Naive thymus-derived CD8-positive, alpha-beta T cell (primary cell): ENCODE data around the gene JMJD7. TPM values are rescaled to one million over a fixed set of nuclear protein-coding genes. Genes with fewer than 3 reads are reported as not detected.

ENCODE experiments used
- ATAC-seq, 2 donors: fragments of 150-1000 bp; cut with Tn5 transposase in 1 of 2; sonication (Bioruptor Pico), chemical (Tn5 transposase) in 1 of 2; 1 replicate in 1 of 2; 2 replicates in 1 of 2; pipeline ENCODE4 v1.10.0; 2021; ENCODE audit warnings: mild to moderate bottlenecking in 2 of 2, moderate library complexity in 2 of 2
- POLR2A ChIA-PET: fragments of 350-600 bp; sonication (Branson Sonifier 250); formaldehyde crosslinking; loops from one replicate; lab custom pipeline; 2021; ENCODE audit warnings: antibody characterized with exemption; lab: Charles Lee
- DNase-seq, 10 donors: peaks; one replicate each; pipeline versions ENCODE4 v3.0.0 to v3.0.0-alpha.2; 2020 to 2022
- H3K27ac Mint-ChIP-seq, 10 donors: one replicate each; pipeline ENCODE4 v1.8.0; 2020 to 2022; ENCODE audit warnings: mild to moderate bottlenecking in 10 of 10, mixed read lengths in 10 of 10, moderate library complexity in 4 of 10, inconsistent platforms in 1 of 10
- H3K27me3 Mint-ChIP-seq, 5 donors: one replicate each; pipeline ENCODE4 v1.8.0; 2021 to 2022; ENCODE audit warnings: mixed read lengths in 5 of 5
- H3K36me3 Mint-ChIP-seq, 3 donors: one replicate each; pipeline ENCODE4 v1.8.0; 2020 to 2022; ENCODE audit warnings: mixed read lengths in 3 of 3, mild to moderate bottlenecking in 2 of 3, inconsistent platforms in 1 of 3
- H3K4me1 Mint-ChIP-seq, 4 donors: one replicate each; pipeline ENCODE4 v1.8.0; 2021 to 2022; ENCODE audit warnings: mixed read lengths in 4 of 4
- H3K4me3 Mint-ChIP-seq, 10 donors: one replicate each; pipeline ENCODE4 v1.8.0; 2020 to 2022; ENCODE audit warnings: mild to moderate bottlenecking in 10 of 10, mixed read lengths in 10 of 10, moderate library complexity in 6 of 10, inconsistent platforms in 1 of 10
- H3K9me3 Mint-ChIP-seq, 9 donors: one replicate each; pipeline ENCODE4 v1.8.0; 2020 to 2022; ENCODE audit warnings: mixed read lengths in 9 of 9, mild to moderate bottlenecking in 3 of 9, inconsistent platforms in 1 of 9, moderate library complexity in 1 of 9
- polyA plus RNA-seq, 3 donors: library from polyadenylated mRNA; unstranded; fragments of 300-500 nt; fragmentation: Illumina TruSeq; gene quantifications; one replicate each; pipeline ENCODE4 v1.2.3, GENCODE V29; 2021
- total RNA-seq, 8 experiments: library from RNA in 2 of 8; stranded (reverse) in 2 of 8; gene quantifications; one replicate each; pipeline ENCODE4 v1.2.3 and lab custom pipeline; 2021 to 2026

JMJD7 gene
- total and polyA plus RNA-seq, 5 experiments from 2014 or later: 19.1 to 81.4 (median 22.6) TPM

GRCh38 chr15:41872166-41872747, 44.4 kb downstream of the JMJD7 start:
- Mint-ChIP-seq H3K9me3 (no peaks in the 10 kb centered on the region), H3K27me3 (no peaks in the 10 kb centered on the region), H3K36me3 (no peaks in the 10 kb centered on the region), H3K27ac (peak overlapping the region in 6 of 10 donors; percentile 9 to 78 (median 53)), H3K4me3 (no peak overlapping the region), H3K4me1 (peaks cover 4 to 14% (median 13%) of the 10 kb centered on the region in 4 donors)
- ATAC-seq: no peak
- DNase-seq: no peak
- POLR2A ChIA-PET: no interaction called here

- H3K9me3 Mint-ChIP-seq: no peaks in the 10 kb centered on the region
- no peak for ATAC-seq
- POLR2A ChIA-PET: interaction anchor here (1.5 to 1.7 kb wide), 2 partner anchors 20 to 21 kb away, joined by 4 to 6 read pairs; no protein-coding TSS in a partner anchor
- no peaks in the 10 kb centered on the region for H3K27me3 Mint-ChIP-seq
- peaks cover 4 to 14% (median 11%) of the 10 kb centered on the region in 4 donors for H3K4me1 Mint-ChIP-seq
- peak overlapping the region in 3 of 10 donors; percentile 51 to 77 (median 68) for H3K27ac Mint-ChIP-seq
- DNase-seq: no peak
- H3K4me3 Mint-ChIP-seq: no peak overlapping the region
- no peaks in the 10 kb centered on the region for H3K36me3 Mint-ChIP-seq
Measured at GRCh38 chr15:41873711-41874110, 45.8 kb downstream of the JMJD7 start.

- peaks cover 4 to 14% (median 9%) of the 10 kb centered on the region in 4 donors for H3K4me1 Mint-ChIP-seq
- H3K9me3 Mint-ChIP-seq: no peaks in the 10 kb centered on the region
- no peaks in the 10 kb centered on the region for H3K36me3 Mint-ChIP-seq
- POLR2A ChIA-PET: interaction anchor here (1.5 to 1.7 kb wide), 2 partner anchors 18 to 20 kb away, joined by 4 to 6 read pairs; no protein-coding TSS in a partner anchor
- H3K27ac Mint-ChIP-seq: peak overlapping the region in 1 of 10 donors; percentile 74
- ATAC-seq (no peak), DNase-seq (no peak)
- no peak overlapping the region for H3K4me3 Mint-ChIP-seq
- H3K27me3 Mint-ChIP-seq: peaks cover 0 to 7% (median under 1%) of the 10 kb centered on the region in 5 donors
Measured at GRCh38 chr15:41874736-41875135, 46.8 kb downstream of the JMJD7 start.

- no peak for DNase-seq
- POLR2A ChIA-PET: no interaction called here
- H3K27me3 Mint-ChIP-seq: peaks cover 0 to 20% (median 8%) of the 10 kb centered on the region in 5 donors
- peak overlapping the region in 2 of 10 donors; percentile 62 to 74 for H3K27ac Mint-ChIP-seq
- no peak for ATAC-seq
- peaks cover 0 to 12% (median 6%) of the 10 kb centered on the region in 4 donors for H3K4me1 Mint-ChIP-seq
- H3K9me3 Mint-ChIP-seq: no peaks in the 10 kb centered on the region
- H3K4me3 Mint-ChIP-seq: no peak overlapping the region
- H3K36me3 Mint-ChIP-seq: no peaks in the 10 kb centered on the region
Measured at GRCh38 chr15:41876007-41876406, 48.1 kb downstream of the JMJD7 start.

GRCh38 chr15:41876689-41877088, 48.8 kb downstream of the JMJD7 start:
- H3K27ac Mint-ChIP-seq: no peak overlapping the region
- POLR2A ChIA-PET: no interaction called here
- ATAC-seq (no peak), DNase-seq (no peak)
- peaks cover 5 to 27% (median 14%) of the 10 kb centered on the region in 5 donors for H3K27me3 Mint-ChIP-seq
- H3K4me1 Mint-ChIP-seq: peaks cover 4 to 12% (median 8%) of the 10 kb centered on the region in 4 donors
- peaks cover 0 to 1% (median 0%) of the 10 kb centered on the region in 9 donors for H3K9me3 Mint-ChIP-seq
- H3K36me3 Mint-ChIP-seq: no peaks in the 10 kb centered on the region
- H3K4me3 Mint-ChIP-seq: no peak overlapping the region

GRCh38 chr15:41877631-41878354, 49.9 kb downstream of the JMJD7 start:
- Mint-ChIP-seq H3K27ac (peak overlapping the region in 1 of 10 donors; percentile 66), H3K27me3 (peaks cover 6 to 27% (median 15%) of the 10 kb centered on the region in 5 donors), H3K4me1 (peaks cover 4 to 12% (median 9%) of the 10 kb centered on the region in 4 donors), H3K4me3 (no peak overlapping the region), H3K9me3 (peaks cover 0 to 1% (median 0%) of the 10 kb centered on the region in 9 donors), H3K36me3 (no peaks in the 10 kb centered on the region)
- POLR2A ChIA-PET: no interaction called here
- ATAC-seq: no peak
- no peak for DNase-seq

GRCh38 chr15:41878355-41878699, 50.4 kb downstream of the JMJD7 start:
- Mint-ChIP-seq H3K36me3 (no peaks in the 10 kb centered on the region), H3K4me1 (peaks cover 4 to 12% (median 9%) of the 10 kb centered on the region in 4 donors), H3K27ac (peak overlapping the region in 3 of 10 donors; percentile 17 to 66 (median 57)), H3K4me3 (no peak overlapping the region), H3K9me3 (peaks cover 0 to 1% (median 0%) of the 10 kb centered on the region in 9 donors), H3K27me3 (peaks cover 6 to 27% (median 15%) of the 10 kb centered on the region in 5 donors)
- ATAC-seq (no peak), DNase-seq (no peak)
- POLR2A ChIA-PET: no interaction called here

- Mint-ChIP-seq H3K9me3 (peaks cover 0 to 1% (median 0%) of the 10 kb centered on the region in 9 donors), H3K27ac (peak overlapping the region in 1 of 10 donors; percentile 5), H3K36me3 (no peaks in the 10 kb centered on the region), H3K4me3 (no peak overlapping the region), H3K27me3 (peaks cover 6 to 27% (median 15%) of the 10 kb centered on the region in 5 donors), H3K4me1 (peaks cover 6 to 12% (median 9%) of the 10 kb centered on the region in 4 donors)
- DNase-seq: no peak
- ATAC-seq: no peak
- POLR2A ChIA-PET: no interaction called here
Measured at GRCh38 chr15:41879321-41879845, 51.5 kb downstream of the JMJD7 start.

- POLR2A ChIA-PET: interaction anchor here (0.7 kb wide), 1 partner anchor 14 kb away, joined by 3 read pairs; no protein-coding TSS in a partner anchor
- Mint-ChIP-seq H3K9me3 (peaks cover 0 to 1% (median 0%) of the 10 kb centered on the region in 9 donors), H3K36me3 (no peaks in the 10 kb centered on the region), H3K27ac (peak overlapping the region in 1 of 10 donors; percentile 62), H3K27me3 (peaks cover 6 to 27% (median 15%) of the 10 kb centered on the region in 5 donors), H3K4me1 (peaks cover 8 to 16% (median 11%) of the 10 kb centered on the region in 4 donors), H3K4me3 (peak overlapping the region in 1 of 10 donors; percentile 67)
- DNase-seq (no peak), ATAC-seq (no peak)
Measured at GRCh38 chr15:41880156-41880877, 52.4 kb downstream of the JMJD7 start.

GRCh38 chr15:41881086-41881485, 53.2 kb downstream of the JMJD7 start:
- Mint-ChIP-seq H3K27ac (peak overlapping the region in 1 of 10 donors; percentile 18), H3K9me3 (peaks cover 0 to 1% (median 0%) of the 10 kb centered on the region in 9 donors), H3K36me3 (no peaks in the 10 kb centered on the region), H3K4me3 (peak overlapping the region; percentile 31 to 72 (median 58)), H3K4me1 (peaks cover 9 to 18% (median 11%) of the 10 kb centered on the region in 4 donors), H3K27me3 (peaks cover 6 to 27% (median 15%) of the 10 kb centered on the region in 5 donors)
- POLR2A ChIA-PET: interaction anchor here (1.2 kb wide), 1 partner anchor 19 kb away, joined by 3 read pairs; no protein-coding TSS in a partner anchor
- ATAC-seq (no peak), DNase-seq (no peak)

GRCh38 chr15:41881550-41881919, 53.6 kb downstream of the JMJD7 start:
- peaks cover 7 to 18% (median 11%) of the 10 kb centered on the region in 4 donors for H3K4me1 Mint-ChIP-seq
- ATAC-seq (no peak), DNase-seq (no peak)
- peaks cover 0 to 1% (median 0%) of the 10 kb centered on the region in 9 donors for H3K9me3 Mint-ChIP-seq
- peak overlapping the region; percentile 31 to 72 (median 58) for H3K4me3 Mint-ChIP-seq
- POLR2A ChIA-PET: interaction anchor here (1.2 kb wide), 1 partner anchor 19 kb away, joined by 3 read pairs; no protein-coding TSS in a partner anchor
- no peaks in the 10 kb centered on the region for H3K36me3 Mint-ChIP-seq
- peaks cover 6 to 27% (median 15%) of the 10 kb centered on the region in 5 donors for H3K27me3 Mint-ChIP-seq
- peak overlapping the region in 1 of 10 donors; percentile 18 for H3K27ac Mint-ChIP-seq
